NCI-H748 treated with DMSO at 0.1 percent for 48 hours (cell line): Measurements from ENCODE around the gene MICB.
"Not testable (repeated sequence)": the region's sequence is repeated elsewhere in the genome, so short reads cannot be mapped to it uniquely, and the experiment has no call there.

ENCODE experiments used
- DNase-seq: peaks from one replicate; lab custom pipeline; 2025; lab: John Stamatoyannopoulos, UW

Gene MICB

DNA sequence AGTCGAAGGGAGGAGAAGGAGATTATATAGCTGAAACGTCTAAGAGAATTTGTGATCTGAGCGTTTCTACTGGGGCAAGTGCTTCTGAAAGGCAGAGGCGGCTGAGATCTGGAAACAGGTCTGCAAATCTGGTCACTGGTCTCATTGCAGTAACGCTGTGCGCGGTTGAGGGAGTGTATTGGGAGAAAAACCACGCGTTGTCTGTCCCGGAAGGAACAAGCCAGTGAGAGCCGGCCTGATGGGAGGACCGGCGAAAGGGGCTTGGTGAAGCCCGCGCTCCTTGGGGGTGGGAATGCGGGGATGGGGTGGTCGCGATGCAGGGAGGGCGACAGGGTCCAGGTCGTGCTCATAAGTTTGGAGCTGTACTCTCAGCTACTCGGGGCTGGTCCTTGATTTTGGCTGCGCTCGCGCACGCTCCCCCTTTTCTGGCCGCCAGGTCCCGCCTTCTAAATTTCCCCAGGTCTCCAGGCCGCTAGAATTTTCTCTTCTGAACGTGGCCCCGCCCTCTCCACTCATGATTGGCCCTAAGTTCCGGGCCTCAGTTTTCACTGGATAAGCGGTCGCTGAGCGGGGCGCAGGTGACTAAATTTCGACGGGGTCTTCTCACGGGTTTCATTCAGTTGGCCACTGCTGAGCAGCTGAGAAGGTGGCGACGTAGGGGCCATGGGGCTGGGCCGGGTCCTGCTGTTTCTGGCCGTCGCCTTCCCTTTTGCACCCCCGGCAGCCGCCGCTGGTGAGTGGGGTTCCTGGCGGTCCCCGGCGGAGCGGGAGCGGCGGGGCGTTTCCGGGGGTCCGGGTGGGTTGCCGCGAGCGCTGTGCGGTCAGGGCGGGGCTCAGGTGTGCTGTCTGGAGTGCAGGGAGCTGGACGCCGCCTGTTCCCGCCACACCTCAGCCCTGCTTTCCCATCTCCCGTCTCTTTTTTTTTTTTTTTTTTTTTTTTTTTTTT is at the start of gene MICB:
Gene MICB, plus strand, starts transcription at position 615 of the 946 bp plus-strand sequence. Its CDS starts 49 bp downstream, at position 664.
- DNase-seq: peak; percentile 97

DNA sequence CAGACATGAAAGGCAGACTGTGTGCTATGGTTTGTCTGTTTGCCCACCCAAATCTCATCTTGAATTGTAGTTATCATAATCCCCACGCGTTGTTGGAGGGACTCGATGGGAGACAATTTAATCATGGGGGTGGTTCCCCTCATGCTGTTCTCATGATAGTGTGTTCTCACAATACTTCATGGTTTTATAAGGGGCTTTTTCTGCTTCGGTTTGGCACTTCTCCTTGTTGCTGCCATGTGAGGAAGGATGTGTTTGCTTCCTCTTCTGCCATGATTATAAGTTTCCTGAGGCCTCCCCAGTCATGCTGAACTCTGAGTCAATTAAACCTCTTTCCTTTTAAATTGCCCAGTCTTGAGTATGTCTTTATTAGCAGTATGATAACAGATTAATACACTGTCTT is 47.2 kb upstream of the MICB start:
- no peak for DNase-seq

DNA sequence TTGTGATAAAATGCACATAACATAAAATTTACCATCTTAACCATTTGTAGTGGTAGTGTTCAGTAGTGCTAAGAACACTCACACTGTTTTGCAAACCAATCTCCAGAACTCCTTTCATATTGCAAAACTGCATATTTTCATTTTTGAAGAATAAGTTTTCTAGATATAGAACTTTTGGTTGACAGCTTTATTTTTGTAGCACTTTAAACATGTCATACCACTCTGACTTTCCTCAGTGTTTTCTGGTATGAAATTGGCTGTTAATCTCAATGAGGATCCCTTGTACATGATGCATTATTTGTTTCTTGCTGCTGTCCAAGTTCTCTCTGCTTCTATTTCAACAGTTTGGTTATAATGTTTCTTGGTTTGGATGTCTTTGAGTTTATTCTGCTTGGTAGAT is 45.1 kb upstream of the MICB start:
- no peak for DNase-seq

DNA sequence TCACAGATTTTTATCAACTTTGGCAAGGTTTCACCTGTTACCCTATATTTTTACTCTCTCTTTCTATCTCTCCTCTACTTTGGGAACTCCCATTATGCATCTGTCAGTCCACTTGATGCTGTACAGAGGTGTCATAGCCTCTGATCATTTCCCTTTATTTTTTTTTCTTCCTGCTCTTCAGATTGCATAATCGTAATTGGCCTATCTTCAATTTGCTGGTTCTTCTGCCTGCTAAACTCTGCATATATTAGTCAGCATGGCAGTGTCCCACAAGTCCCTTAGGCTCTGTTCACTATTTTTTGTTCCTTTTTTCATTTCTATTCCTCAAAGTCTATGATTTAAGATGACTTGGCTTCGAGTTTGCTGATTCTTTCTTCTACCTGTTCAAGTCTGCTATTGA is 44.7 kb upstream of the MICB start:
- no peak for DNase-seq

DNA sequence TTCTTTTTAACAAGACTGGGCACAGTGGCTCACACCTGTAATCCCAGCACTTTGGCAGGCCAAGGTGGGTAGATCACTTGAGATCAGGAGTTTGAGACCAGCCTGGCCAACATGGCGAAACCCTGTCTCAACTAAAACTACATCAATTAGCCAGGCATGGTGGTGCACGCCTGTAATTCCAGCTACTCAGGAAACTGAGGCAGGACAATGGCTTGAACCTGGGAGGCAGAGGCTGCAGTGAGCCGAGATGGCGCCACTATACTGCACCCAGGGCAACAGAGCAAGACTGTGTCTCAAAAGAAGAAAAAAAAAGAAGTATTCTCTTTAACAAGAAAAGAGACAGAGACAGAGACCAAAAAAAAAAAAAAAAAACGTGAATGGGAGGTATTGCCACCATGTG is 38.1 kb upstream of the MICB start:
- DNase-seq: not testable (repeated sequence)

DNA sequence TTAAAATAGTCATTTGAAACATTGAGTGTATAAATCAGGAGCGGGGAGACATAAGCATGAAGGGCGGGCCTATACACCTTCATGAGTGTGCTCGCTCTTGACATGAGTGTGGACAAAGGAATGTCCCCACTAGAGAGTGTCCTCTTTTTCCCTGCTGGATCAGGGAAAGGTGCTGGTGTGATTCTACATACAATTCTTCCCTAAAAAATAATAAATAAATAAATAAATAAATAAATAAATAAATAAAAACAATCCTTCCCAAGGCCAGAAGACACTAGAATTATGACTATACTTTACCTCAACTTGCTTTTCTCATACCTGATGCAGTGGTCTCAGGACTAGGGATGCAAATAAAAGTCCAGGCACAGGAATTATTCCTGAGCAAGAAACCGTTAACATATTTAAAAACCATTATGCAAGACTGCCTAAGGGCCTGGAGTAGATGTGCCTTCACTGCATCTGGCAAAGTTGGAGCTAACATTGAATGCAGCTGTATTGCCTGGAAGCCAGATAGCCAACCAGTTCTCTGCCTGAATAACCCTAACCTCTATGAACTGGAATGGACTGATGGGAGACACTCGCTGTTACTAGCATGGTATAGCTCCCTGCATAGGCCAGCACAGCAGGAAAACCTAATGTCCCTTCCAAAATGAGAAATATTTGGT is 37.5 kb upstream of the MICB start:
- DNase-seq: no peak

DNA sequence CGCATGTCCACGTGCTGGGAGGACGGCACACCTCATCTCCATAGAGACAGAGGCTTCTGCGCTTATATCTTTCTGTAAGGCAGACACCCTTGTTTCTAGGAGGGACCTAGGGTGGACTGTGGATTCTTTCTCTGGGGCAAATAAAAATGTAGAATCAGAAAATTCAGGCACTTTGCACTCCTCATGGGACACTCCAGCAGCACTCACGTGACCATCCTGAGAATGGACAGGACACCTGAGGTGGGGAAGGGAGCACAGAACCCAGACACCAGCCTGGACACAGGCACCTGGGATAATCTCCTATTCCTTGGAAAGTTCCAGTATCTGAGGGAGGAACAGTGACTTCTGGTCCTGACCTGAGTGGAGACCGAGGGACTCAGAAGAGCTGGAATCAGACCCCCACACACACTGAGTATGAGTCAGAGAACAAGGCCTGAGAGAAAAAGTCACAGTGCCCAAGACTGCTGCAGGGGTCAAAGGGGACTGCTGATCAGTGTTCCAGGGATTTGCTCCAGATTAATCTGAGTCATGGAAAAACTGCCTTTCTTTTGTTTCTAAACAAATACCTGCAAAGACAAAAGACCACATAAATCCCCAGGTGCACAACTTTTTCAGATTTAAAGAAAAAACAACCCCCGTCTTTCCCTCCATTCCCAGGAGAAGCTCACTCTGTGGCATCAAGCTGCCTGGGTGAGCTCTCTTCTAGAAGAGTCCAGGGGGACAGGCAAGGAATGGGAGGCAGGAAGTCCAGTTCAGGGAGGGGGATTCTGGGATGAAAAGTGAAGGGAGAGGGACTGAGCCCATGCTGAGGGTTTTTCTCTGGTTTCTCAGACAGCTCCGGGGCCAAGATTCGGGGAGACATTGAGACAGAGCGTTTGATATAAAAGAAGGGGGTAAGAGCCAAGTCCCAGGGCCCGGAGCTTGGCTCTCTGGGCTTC is 35.6 kb upstream of the MICB start:
- no peak for DNase-seq

DNA sequence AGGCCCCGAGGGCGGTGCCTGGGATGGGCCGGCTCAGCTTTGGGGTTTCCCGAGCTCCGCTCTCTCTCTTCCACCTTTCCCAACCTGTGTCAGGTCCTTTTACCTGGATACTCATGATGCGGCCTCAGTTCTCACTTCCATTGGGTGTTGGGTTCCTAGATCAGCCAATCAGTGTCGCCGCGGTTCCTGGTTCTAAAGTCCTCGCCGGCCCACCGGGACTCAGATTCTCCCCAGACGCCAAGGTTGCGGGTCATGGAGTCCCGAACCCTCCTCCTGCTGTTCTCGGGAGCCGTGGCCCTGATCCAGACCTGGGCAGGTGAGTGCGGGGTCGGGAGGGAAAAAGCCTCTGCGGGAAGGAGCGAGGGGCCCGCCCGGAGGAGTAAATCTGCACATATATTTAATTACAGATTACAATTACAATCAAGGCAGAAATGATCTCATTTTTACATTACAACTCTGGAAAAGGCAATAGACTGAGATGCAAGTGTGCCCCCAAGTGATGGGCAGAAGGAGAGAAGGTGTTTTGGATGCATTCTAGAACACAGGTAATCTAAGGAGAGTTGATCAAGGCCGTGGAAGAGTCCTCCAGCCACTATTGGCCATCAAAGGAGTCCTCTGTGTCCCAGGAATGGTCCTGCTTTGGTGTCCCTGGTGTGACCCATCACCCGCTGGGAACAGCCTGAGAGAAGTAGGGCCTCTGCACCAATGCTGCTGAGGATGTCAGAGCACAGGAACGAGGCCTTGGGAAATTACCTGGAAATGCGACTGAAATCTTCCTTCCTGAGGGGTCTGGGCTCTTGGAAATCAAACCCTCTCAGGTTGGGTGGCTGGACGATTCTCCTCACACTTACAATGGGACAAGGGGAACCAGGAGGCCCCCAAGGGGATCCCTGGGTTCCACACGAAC is 34.7 kb upstream of the MICB start:
- peak; percentile 78 for DNase-seq

DNA sequence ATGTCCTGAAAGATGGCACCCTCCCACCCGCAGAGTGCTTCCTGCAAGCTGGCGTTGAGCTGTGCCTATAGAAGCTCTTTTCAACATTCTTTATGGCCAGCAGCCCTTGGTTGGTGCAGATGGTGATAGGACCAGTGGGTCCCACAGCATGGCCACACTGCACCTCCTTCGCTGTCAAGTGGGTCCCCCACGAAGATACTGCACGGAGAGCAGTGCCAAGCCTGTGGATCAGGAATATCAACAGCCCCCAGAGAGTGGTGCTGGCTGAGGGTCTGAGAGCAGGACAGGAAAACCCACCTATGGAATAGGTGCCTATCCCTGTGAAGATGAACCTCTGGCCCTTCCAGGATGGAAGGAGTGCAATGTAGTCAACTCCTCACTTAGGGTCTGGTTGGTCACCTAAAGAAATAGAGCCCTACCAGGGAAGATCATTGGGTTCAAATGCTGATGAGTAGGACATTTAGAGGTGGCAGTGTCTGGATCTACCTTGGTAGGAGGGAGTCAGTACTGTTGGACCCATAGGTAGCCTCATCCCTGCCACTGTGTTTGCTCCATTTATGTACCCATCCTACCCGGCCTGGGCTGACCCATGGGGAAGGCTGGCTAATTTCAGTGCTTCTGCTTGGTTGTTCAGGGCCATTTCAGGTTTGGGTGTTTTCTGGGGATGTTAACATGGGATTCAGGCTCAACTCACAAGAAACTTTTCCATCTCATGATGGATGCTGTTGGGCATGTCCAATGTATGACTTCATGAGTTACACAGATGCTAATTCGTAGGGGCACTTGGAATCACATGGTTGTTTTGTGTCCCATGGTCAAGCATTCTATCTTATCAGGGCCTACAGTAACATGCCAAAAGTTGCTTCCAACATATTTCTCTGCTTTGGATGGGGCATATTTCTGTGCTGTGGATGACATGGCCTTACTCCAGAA is 33.4 kb upstream of the MICB start:
- no peak for DNase-seq

DNA sequence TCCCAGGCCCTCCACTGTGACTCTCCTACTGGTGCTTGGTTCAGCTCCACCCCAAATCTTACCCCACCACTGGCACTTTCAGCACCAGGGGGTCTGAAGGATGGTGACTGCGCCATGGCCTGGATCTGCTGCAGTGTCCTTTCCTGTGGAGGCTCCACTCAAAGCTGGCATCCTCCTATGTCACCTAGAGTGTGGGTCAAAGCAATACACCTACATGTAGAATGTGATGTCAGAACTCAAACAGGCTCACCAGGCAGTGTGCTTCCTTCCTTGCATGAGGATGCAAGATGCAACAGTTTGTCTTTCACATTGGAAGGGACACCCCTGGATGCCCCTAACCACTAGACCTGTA is 32.8 kb upstream of the MICB start:
- no peak for DNase-seq

DNA sequence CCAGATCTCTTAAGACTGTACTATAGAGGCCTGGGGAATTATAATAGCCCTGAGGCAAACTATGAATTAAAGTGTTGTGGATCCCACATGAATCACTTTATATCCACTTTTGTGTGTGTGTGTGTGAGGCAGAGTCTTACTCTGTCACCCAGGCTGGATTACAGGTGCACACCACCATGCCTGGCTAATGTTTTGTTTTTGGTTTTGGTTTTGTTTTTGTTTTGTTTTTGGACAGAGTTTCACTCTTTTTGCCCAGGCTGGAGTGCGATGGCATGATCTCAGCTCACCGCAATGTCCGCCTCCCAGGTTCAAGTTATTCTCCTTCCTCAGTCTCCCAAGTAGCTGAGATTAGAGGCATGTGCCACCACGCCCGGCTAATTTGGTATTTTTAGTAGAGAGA is 32.2 kb upstream of the MICB start:
- DNase-seq: no peak

DNA sequence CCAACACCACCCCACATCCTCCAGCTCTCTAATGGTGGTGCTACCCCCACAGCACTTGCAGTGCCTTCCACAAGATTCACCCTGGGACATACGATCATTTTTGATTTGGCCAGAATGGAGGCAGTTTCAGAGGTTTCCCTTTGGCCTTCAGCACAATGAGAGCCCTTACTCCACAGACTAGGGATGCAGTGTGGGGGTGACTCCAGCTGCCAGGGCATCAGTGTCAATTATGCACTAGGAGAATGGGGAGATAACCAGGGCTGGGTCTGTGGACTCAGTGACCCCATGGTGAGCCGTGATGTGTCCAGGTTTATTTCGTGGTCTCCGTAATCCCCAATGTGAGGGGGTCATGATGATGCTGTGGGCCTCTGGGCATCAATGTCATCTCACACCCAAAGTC is 31.5 kb upstream of the MICB start:
- DNase-seq: no peak

DNA sequence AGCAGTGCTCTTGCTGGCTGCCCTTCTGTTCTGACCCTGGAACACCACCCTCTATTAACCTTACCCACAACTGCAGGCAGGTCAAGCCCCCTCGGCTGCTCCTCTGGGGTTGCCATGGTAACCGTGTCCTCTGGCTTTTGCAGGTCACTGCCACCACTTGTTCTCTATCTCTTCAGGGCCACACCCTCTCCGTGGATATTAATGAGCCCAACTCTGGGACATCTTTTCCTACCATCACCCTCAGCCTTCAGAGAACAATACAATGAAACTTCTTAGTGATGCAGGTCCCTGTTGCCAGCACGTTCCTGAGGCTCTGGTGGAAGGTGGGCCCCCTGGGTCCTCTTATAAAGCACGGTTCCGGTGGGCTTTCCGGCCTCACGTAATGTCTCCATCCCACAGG is 30.8 kb upstream of the MICB start:
- no peak for DNase-seq

DNA sequence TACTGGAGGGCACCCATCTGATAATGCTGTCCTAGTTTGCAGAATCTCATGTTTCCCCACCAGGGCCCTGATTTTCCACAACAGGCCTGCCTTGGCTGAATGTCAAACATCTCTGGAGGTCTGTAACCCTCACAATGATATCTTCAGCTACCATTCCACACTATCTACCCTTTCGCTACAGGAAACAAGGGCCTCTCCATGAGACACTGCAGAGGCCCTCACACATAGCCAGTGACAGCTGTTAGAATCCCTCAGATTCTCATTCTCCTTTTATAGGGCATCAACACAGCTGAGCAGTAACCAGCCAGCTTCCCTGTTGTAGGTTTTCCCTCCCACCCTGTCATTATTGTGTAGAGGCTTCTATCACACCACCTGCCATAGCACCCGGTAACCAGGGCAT is 29.6 kb upstream of the MICB start:
- no peak for DNase-seq

DNA sequence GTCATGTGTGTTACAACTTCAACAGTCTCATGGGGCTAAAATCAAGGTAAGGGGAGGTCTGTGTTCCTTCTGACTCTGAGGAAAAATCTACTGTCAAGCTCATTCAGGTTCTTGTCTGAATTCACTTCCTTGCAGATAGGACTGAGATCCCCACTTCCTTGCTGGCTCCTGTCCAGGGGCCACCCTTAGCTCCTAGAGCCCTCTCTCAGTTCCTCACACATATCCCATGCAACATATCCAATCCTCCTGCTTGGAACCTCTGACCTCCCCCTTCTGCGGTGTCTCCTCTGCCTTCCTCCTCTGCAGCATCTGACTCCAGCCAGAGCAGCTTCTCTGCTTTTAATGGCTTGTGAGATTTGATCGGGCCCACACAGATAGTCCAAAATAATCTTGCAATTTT is 27.1 kb upstream of the MICB start:
- DNase-seq: no peak

DNA sequence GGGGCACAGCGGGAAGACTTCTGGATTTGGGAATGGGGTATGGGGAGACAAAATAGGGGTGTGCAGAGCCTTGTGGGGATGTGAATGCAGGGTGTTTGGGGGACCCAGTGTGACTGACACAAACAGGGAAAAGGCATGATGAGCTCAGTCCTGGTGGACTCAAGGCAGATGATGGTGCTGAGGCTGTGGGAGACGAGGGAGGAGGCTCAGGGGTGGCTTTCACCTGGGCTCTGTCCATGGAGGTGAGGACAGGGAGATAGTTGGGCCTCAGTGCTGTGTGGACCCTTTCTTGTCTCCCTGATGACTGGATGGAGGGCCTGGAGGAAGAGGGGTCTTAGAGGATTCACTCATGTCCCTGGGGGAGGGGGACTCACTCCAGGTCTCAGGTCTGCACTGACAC is 26.2 kb upstream of the MICB start:
- DNase-seq: no peak

DNA sequence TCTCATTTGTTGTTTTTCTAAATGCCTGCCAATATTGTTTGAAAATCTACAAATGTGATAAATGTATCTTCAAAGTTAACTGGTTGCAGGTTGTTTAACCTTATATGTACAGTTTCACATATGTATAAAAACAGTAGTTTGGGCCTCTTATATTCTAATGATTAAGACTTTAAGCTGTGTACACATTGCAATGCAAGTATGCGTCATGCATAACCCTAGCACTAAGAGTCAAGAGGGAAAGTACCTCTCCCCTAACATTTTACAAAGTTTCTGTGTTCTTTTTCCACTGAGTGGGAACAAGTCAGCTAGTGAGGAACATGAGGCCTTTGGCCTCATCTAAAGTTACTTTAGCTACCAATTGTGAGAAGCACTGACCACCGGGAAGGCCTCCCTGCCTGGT is 25.7 kb upstream of the MICB start:
- DNase-seq: no peak

DNA sequence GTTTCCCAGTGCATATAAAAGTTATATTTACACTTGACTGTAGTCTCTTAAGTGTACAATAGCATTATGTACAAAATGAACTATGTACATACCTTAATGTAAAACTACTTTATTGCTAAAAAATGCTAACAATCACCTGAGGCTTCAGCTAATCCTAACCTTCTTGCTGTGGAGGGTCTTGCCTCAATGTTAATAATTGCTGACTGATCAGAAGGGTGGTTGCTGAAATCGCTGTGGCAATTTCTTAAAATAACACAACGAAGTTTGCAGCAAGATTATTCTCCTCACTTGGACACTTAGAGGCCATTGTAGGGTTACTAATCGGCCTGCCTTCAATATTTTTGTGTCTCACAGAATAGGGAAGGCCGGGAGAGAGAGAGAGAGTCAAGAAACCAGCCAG is 24.7 kb upstream of the MICB start:
- DNase-seq: no peak

DNA sequence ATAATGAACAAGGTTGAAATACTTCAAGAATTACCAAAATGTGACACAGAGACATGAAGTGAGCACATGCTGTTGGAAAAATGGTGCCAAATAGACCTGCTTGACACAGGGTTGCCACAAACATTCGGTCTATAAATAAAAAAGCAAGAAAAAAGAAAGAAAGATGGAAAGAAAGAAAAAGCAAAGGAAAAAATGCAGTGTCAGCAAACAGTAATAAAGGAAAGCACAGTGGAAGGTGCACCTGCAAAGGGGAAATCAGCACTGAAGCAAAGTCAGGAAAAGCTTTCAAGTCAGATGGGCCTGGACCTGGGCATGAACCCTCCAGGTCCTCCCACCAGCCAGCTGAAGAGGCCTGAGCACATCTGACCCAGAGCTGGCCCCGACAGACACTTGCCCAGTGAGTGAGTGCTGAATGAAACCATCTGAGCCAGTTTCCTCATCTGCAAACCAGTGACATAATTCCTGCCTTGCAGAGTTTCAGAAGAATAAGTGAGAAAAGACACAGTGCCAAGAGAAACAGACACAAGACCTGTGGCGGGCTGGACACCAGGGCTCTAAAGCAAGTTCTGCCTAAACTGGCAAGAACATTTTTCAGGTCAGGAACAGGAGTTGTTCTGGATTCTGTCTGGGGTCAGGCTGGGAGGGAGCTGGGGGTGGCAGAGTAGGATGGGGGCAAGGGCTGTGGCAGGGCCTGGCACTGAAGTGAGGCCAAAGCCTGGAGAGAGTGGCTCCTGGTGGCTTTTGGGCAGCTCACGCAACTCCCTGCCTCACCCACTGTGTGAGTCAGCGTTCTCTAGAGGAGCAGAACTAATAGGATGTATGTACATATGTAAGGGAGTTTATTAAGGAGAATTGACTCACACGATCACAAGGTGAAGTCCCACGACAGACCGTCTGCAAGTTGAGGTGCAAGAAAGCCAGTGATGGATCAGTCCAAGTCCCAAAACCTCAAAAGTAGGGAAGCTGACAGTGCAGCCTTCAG is 23.9 kb upstream of the MICB start:
- DNase-seq: no peak
